HL-60 (cell line): Measurements from ENCODE around the gene ZBTB44.

ENCODE experiments used
- GABPA ChIP-seq: IDR thresholded peaks from 2 replicates; pipeline ENCODE4 v1.6.1; 2012; ENCODE audit warnings: low read depth
- POLR2AphosphoS5 ChIP-seq: IDR thresholded peaks from 2 replicates; pipeline ENCODE4 v1.6.1; 2012; ENCODE audit warnings: low read depth
- SPI1 ChIP-seq: IDR thresholded peaks from 2 replicates; pipeline ENCODE4 v1.6.1; 2012; ENCODE audit warnings: low read depth, mild to moderate bottlenecking, borderline replicate concordance
- TF ChIP-seq, protein P1 (sequence below): IDR thresholded peaks from 2 replicates; pipeline ENCODE4 v1.6.1; 2012; ENCODE audit warnings: low read depth; ENCODE audit not compliant: insufficient replicate concordance
- TF ChIP-seq, protein P2 (sequence below): IDR thresholded peaks from one replicate; pipeline ENCODE4 v1.5.1; 2011; ENCODE audit warnings: low read length, control low read depth, inconsistent platforms; ENCODE audit not compliant: insufficient read depth

DNA sequence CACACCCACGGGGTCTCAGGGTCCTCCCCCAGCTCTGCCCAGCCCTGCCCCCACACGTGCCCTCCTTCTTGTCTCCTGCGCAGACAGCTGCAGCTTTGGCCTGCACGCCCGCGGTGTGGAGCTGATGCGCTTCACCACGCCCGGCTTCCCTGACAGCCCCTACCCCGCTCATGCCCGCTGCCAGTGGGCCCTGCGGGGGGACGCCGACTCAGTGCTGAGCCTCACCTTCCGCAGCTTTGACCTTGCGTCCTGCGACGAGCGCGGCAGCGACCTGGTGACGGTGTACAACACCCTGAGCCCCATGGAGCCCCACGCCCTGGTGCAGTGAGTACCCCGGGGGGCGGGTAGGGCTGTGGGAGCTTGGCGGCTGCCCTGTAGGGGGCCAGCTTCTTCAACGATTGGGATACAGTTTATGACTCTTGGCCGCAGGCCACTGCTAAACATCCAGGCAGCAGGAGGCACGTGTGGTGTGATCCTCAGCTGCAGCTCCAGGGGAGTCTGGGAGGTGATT is 124.3 kb downstream of the ZBTB44 start:
- TF ChIP-seq, protein P1, sequence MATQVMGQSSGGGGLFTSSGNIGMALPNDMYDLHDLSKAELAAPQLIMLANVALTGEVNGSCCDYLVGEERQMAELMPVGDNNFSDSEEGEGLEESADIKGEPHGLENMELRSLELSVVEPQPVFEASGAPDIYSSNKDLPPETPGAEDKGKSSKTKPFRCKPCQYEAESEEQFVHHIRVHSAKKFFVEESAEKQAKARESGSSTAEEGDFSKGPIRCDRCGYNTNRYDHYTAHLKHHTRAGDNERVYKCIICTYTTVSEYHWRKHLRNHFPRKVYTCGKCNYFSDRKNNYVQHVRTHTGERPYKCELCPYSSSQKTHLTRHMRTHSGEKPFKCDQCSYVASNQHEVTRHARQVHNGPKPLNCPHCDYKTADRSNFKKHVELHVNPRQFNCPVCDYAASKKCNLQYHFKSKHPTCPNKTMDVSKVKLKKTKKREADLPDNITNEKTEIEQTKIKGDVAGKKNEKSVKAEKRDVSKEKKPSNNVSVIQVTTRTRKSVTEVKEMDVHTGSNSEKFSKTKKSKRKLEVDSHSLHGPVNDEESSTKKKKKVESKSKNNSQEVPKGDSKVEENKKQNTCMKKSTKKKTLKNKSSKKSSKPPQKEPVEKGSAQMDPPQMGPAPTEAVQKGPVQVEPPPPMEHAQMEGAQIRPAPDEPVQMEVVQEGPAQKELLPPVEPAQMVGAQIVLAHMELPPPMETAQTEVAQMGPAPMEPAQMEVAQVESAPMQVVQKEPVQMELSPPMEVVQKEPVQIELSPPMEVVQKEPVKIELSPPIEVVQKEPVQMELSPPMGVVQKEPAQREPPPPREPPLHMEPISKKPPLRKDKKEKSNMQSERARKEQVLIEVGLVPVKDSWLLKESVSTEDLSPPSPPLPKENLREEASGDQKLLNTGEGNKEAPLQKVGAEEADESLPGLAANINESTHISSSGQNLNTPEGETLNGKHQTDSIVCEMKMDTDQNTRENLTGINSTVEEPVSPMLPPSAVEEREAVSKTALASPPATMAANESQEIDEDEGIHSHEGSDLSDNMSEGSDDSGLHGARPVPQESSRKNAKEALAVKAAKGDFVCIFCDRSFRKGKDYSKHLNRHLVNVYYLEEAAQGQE = no peak
- TF ChIP-seq, protein P2, sequence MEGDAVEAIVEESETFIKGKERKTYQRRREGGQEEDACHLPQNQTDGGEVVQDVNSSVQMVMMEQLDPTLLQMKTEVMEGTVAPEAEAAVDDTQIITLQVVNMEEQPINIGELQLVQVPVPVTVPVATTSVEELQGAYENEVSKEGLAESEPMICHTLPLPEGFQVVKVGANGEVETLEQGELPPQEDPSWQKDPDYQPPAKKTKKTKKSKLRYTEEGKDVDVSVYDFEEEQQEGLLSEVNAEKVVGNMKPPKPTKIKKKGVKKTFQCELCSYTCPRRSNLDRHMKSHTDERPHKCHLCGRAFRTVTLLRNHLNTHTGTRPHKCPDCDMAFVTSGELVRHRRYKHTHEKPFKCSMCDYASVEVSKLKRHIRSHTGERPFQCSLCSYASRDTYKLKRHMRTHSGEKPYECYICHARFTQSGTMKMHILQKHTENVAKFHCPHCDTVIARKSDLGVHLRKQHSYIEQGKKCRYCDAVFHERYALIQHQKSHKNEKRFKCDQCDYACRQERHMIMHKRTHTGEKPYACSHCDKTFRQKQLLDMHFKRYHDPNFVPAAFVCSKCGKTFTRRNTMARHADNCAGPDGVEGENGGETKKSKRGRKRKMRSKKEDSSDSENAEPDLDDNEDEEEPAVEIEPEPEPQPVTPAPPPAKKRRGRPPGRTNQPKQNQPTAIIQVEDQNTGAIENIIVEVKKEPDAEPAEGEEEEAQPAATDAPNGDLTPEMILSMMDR = no peak
- no peak for TF ChIP-seq GABPA
- no peak for TF ChIP-seq POLR2AphosphoS5
- TF ChIP-seq SPI1 = no peak
